Endothelial cell of umbilical vein (primary cell): ENCODE measurements around the gene TAF6. TPM values are rescaled to one million over a fixed set of nuclear protein-coding genes. Genes with fewer than 3 reads are reported as not detected.

ENCODE experiments used
- BruUV-seq: library from RNA; stranded (reverse); fragments of 400-500 nt; replicated peaks from 2 replicates; lab custom pipeline; 2021; lab: Mats Ljungman, UMichigan
- CTCF ChIA-PET: fragments of 300-600, 350-600 bp; sonication (Branson Sonifier 250); formaldehyde crosslinking; loops from one replicate; lab custom pipeline; 2021; ENCODE audit warnings: antibody characterized with exemption, inconsistent platforms; lab: Charles Lee
- POLR2A ChIA-PET: fragments of 300-600, 350-600 bp; sonication (Branson Sonifier 250); formaldehyde crosslinking; loops from one replicate; lab custom pipeline; 2021; ENCODE audit warnings: antibody characterized with exemption, inconsistent platforms; lab: Charles Lee
- DNase-seq: peaks from one replicate; pipeline ENCODE4 v3.0.0-alpha.2; 2011; ENCODE audit warnings: low read depth, low spot score
- FAIRE-seq: peaks from 2 replicates; lab custom pipeline; 2011; peaks lifted over from hg19 to GRCh38; lab: Jason Lieb, UNC
- H2AFZ ChIP-seq: 2 replicates; pipeline ENCODE4 v1.6.0; 2012; ENCODE audit warnings: low read depth, low read length, control low read depth, inconsistent platforms
- H3K27ac ChIP-seq: 2 replicates; pipeline ENCODE4 v1.5.1; 2011; ENCODE audit warnings: low read depth, mild to moderate bottlenecking, control low read depth, low read length, moderate library complexity; ENCODE audit not compliant: insufficient read depth
- H3K27me3 ChIP-seq, 2 experiments: 2 replicates each; pipeline versions ENCODE4 v1.6.0 to v1.6.1; 2011; ENCODE audit warnings: low read length in 2 of 2, mixed read lengths in 1 of 2; ENCODE audit not compliant: control insufficient read depth in 2 of 2, insufficient read depth in 2 of 2
- H3K36me3 ChIP-seq, 2 experiments: 2 replicates in 1 of 2; 3 replicates in 1 of 2; pipeline ENCODE4 v1.5.1; 2011; ENCODE audit warnings: low read length in 2 of 2, mild to moderate bottlenecking in 1 of 2, moderate library complexity in 1 of 2; ENCODE audit not compliant: control insufficient read depth in 2 of 2, insufficient read depth in 2 of 2; ENCODE audit errors: extremely low read depth in 1 of 2
- H3K4me1 ChIP-seq: 3 replicates; pipeline ENCODE4 v1.5.1; 2011; ENCODE audit warnings: mild to moderate bottlenecking, low read length; ENCODE audit not compliant: control insufficient read depth, insufficient read depth; ENCODE audit errors: extremely low read depth
- H3K4me2 ChIP-seq: 2 replicates; pipeline ENCODE4 v1.6.1; 2011; ENCODE audit warnings: low read length, control low read depth, mixed read lengths; ENCODE audit not compliant: insufficient read depth
- H3K4me3 ChIP-seq, 3 experiments: fragments of 200-600 bp in 1 of 3; sonication (generic), shearing (Covaris generic) in 1 of 3; replicated peaks in 1 of 3; 2 replicates each; pipeline ENCODE4 v1.5.1; 2011 to 2016; ENCODE audit warnings: control low read depth in 3 of 3, low read length in 3 of 3, mild to moderate bottlenecking in 2 of 3, inconsistent platforms in 1 of 3, low read depth in 1 of 3, moderate library complexity in 1 of 3; ENCODE audit not compliant: insufficient read depth in 1 of 3
- H3K79me2 ChIP-seq: 2 replicates; pipeline ENCODE4 v1.6.0; 2012; ENCODE audit warnings: low read length, inconsistent platforms; ENCODE audit not compliant: control insufficient read depth, insufficient read depth
- H3K9ac ChIP-seq: replicated peaks from 2 replicates; pipeline ENCODE3; 2011; ENCODE audit warnings: low read length, control low read depth; ENCODE audit not compliant: insufficient read depth; ENCODE audit errors: extremely low read depth
- H3K9me1 ChIP-seq: replicated peaks from 3 replicates; pipeline ENCODE4 v1.6.0; 2011; ENCODE audit warnings: mild to moderate bottlenecking, low read length; ENCODE audit not compliant: control insufficient read depth, insufficient read depth; ENCODE audit errors: extremely low read depth
- H3K9me3 ChIP-seq: replicated peaks from 2 replicates; pipeline ENCODE4 v1.5.1; 2012; ENCODE audit warnings: low read length, inconsistent platforms; ENCODE audit not compliant: control insufficient read depth, insufficient read depth
- H4K20me1 ChIP-seq: replicated peaks from 2 replicates; pipeline ENCODE3; 2011; ENCODE audit warnings: mild to moderate bottlenecking, low read length; ENCODE audit not compliant: control insufficient read depth, insufficient read depth; ENCODE audit errors: extremely low read depth
- FOS ChIP-seq: IDR thresholded peaks from 2 replicates; pipeline ENCODE4 v1.6.1; 2011; ENCODE audit warnings: mild to moderate bottlenecking, low read length, moderate library complexity, borderline replicate concordance; ENCODE audit not compliant: insufficient read depth
- GATA2 ChIP-seq: IDR thresholded peaks from 2 replicates; pipeline ENCODE4 v1.7.0; 2011; ENCODE audit warnings: low read depth, mild to moderate bottlenecking, moderate library complexity, mixed read lengths, low read length; ENCODE audit not compliant: insufficient read length, insufficient read depth
- POLR2AphosphoS5 ChIP-seq: IDR thresholded peaks from 2 replicates; pipeline ENCODE4 v1.6.1; 2012; ENCODE audit warnings: low read depth, mild to moderate bottlenecking, control low read depth, low read length, moderate library complexity; ENCODE audit not compliant: insufficient read depth
- dilution Hi-C: fragments of 300-500 bp; cut with MboI; formaldehyde crosslinking; loops from one replicate; pipeline ENCODE4 v1.15.0; 2019; ENCODE audit warnings: low sequenced_read_pairs; ENCODE audit not compliant: extremely low pct_ligation_motif_present
- intact Hi-C: fragments of 100-400 bp; cut with micrococcal nuclease; formaldehyde crosslinking; loops from one replicate; pipeline ENCODE4 v1.10.0; 2022
- polyA plus RNA-seq, 4 experiments: library from polyadenylated mRNA; depleted of rRNA in 3 of 4; stranded (reverse) in 3 of 4; unstranded in 1 of 4; fragments of >200 nt; gene quantifications; 2 replicates each; pipeline versions ENCODE4 v1.2.1 to v1.2.3, GENCODE V29; 2011 to 2012; ENCODE audit warnings: missing spikeins in 1 of 4
- total RNA-seq: library from RNA; stranded (reverse); gene quantifications from 2 replicates; pipeline ENCODE4 v1.2.3, GENCODE V29; 2021
- TF ChIP-seq, protein P1 (sequence below), 2 donors: IDR thresholded peaks; 1 replicate in 1 of 2; 2 replicates in 1 of 2; pipeline ENCODE4 v1.5.1; 2011; ENCODE audit warnings: low read length in 2 of 2, mild to moderate bottlenecking in 2 of 2, moderate library complexity in 2 of 2, control low read depth in 1 of 2, inconsistent platforms in 1 of 2, low read depth in 1 of 2; ENCODE audit not compliant: insufficient read depth in 1 of 2; ENCODE audit errors: extremely low read depth in 1 of 2
- TF ChIP-seq, protein P2 (sequence below): IDR thresholded peaks from 2 replicates; pipeline ENCODE4 v1.6.1; 2011; ENCODE audit not compliant: insufficient read depth, insufficient read length

The TAF6 gene
- total and polyA plus RNA-seq, 2 donors (not counting 3 experiments of a cell fraction or from before 2014, with no cell fraction given), result 32.7 to 64.6 TPM

DNA sequence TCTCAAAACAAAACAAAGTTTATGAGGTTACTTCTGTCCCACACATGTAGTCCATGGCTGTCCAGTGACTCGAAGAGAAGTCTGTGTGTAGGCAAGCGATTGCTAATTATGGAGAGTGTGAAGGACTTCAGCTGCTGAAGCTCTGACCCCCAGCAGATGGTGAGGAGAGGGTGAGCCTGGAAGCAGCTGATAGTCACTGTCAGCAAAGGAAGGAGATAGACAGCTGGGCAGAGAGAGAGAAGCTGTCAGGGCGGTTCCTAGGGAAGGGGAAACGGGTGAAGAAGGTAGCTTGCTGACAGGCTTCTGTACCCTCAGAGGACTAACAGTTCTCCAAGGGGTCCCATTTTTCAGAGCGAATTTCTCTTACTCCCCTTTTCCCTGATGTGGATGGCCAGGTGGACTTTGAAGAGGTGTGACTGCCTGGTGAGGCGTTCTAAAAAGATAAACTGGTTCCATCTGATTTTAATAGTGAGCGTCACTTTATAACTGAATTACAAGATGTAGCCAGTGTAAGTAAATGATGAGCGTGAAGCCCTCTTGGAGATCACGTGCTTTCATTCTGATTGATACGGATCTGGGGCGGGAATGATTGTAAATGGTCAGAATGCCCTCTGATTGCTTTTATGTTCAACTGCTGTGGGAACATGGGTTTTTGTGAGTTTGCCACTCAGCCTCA lies 57.5 kb downstream of the TAF6 start:
- peaks cover 23% of the 10 kb centered on the region in 2 experiments for H3K36me3 ChIP-seq
- FAIRE-seq, result no peak
- H3K79me2 ChIP-seq, result no peaks in the 10 kb centered on the region
- no peaks in the 10 kb centered on the region for H3K9me1 ChIP-seq
- dilution Hi-C loops, result no loop called here
- TF ChIP-seq, protein P1, sequence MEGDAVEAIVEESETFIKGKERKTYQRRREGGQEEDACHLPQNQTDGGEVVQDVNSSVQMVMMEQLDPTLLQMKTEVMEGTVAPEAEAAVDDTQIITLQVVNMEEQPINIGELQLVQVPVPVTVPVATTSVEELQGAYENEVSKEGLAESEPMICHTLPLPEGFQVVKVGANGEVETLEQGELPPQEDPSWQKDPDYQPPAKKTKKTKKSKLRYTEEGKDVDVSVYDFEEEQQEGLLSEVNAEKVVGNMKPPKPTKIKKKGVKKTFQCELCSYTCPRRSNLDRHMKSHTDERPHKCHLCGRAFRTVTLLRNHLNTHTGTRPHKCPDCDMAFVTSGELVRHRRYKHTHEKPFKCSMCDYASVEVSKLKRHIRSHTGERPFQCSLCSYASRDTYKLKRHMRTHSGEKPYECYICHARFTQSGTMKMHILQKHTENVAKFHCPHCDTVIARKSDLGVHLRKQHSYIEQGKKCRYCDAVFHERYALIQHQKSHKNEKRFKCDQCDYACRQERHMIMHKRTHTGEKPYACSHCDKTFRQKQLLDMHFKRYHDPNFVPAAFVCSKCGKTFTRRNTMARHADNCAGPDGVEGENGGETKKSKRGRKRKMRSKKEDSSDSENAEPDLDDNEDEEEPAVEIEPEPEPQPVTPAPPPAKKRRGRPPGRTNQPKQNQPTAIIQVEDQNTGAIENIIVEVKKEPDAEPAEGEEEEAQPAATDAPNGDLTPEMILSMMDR (IDR thresholded peaks at IDR 0.05; ENCODE audit: extremely low read depth in 1 of 2, insufficient read depth in 1 of 2, low read depth in 1 of 2, low read length in 2 of 2), result no peak
- no peak for TF ChIP-seq POLR2AphosphoS5
- TF ChIP-seq, protein P2, sequence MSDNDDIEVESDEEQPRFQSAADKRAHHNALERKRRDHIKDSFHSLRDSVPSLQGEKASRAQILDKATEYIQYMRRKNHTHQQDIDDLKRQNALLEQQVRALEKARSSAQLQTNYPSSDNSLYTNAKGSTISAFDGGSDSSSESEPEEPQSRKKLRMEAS, result no peak
- TF ChIP-seq GATA2, result no peak
- no peak for TF ChIP-seq FOS
- no peaks in the 10 kb centered on the region for H3K27me3 ChIP-seq
- no peak for DNase-seq
- no peak overlapping the region for H3K9ac ChIP-seq
- H2AFZ ChIP-seq, result no peak overlapping the region
- intact Hi-C loops, result no loop called here
- H3K4me1 ChIP-seq, result no peaks in the 10 kb centered on the region
- no TSS peak for BruUV-seq
- H4K20me1 ChIP-seq, result no peaks in the 10 kb centered on the region
- CTCF ChIA-PET, result interaction anchor here (1.0 kb wide), 1 partner anchor 68 kb away, joined by 3 read pairs; no protein-coding TSS in a partner anchor
- H3K4me2 ChIP-seq, result no peak overlapping the region
- H3K27ac ChIP-seq, result no peak overlapping the region
- H3K4me3 ChIP-seq, result no peak overlapping the region
- H3K9me3 ChIP-seq, result no peaks in the 10 kb centered on the region
- POLR2A ChIA-PET, result interaction anchor here (0.6 kb wide), 1 partner anchor 9 kb away, joined by 3 read pairs; no protein-coding TSS in a partner anchor
